Fibroblast of lung (primary cell): Measurements from ENCODE around the gene NOP14.

Experiments used
- CTCF ChIP-seq, 2 donors: IDR thresholded peaks in 1 of 2; conservative IDR thresholded peaks in 1 of 2; 1 replicate in 1 of 2; 2 replicates in 1 of 2; pipeline ENCODE4 v1.5.1; 2011 to 2012; ENCODE audit warnings: low read length in 2 of 2, control low read depth in 1 of 2, inconsistent platforms in 1 of 2, low read depth in 1 of 2, mild to moderate bottlenecking in 1 of 2
- EZH2 ChIP-seq: IDR thresholded peaks from 2 replicates; pipeline ENCODE4 v1.5.1; 2012; ENCODE audit warnings: low read length, control low read depth, mild to moderate bottlenecking; ENCODE audit errors: missing control alignments

DNA sequence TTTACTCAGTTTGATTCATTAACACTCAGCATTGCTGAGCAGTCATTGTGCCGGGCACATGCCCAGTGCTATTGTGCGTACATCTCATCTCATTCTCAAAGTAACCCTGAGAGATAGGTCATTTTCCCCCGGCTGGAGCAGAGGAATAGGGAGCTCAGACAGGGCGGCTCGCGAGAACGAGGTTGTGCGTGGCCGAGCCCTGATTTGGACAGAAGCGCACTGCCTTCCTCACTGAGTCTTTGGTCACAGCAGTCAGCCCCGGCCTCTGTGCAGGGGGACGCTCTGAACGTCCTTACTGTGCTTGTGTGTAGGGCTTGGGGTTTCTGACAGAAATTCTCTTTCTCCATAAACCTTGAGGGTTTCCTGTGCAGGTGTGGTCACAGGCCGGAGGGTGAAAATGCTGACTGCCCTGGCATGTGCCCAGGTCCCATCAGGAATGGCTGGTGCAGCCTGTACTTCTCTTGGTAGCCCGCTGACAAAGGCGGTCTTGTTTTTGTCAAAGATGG is 39.5 kb downstream of the NOP14 start:
- TF ChIP-seq CTCF (conservative IDR thresholded peaks at IDR 0.05 in 1 of 2, IDR thresholded peaks at IDR 0.05 in 1 of 2; ENCODE audit: low read depth in 1 of 2, low read length in 2 of 2) (no peak), EZH2 (no peak)
